ENCODE results near the gene NUP93.
"Not testable (repeated sequence)": the region's sequence is repeated elsewhere in the genome, so short reads cannot be mapped to it uniquely, and the experiment has no call there.

NUP93 gene

GRCh38 chr16:56710181-56710737 is 19.7 kb upstream of the NUP93 start:
- Histone ChIP-seq H3K36me3 (replicated peaks) (no peaks in the 10 kb centered on the region), H3K27ac (no peak overlapping the region), H3K4me3 (ENCODE audit: low read depth, low read length) (no peak overlapping the region), H3K27me3 (replicated peaks) (no peaks in the 10 kb centered on the region)
- TF ChIP-seq CTCF (IDR thresholded peaks at IDR 0.05; ENCODE audit: low read depth, low read length, missing control alignments) = no peak
- DNase-seq = no peak
- in situ Hi-C loops (cut with HindIII; ENCODE audit: low pct_ligation_motif_present, low sequenced_read_pairs) = no loop called here

GRCh38 chr16:56711862-56712261 is 18.1 kb upstream of the NUP93 start:
- TF ChIP-seq CTCF (IDR thresholded peaks at IDR 0.05; ENCODE audit: low read depth, low read length, missing control alignments) = no peak
- no peak for DNase-seq
- no peak overlapping the region for H3K4me3 ChIP-seq (ENCODE audit: low read depth, low read length)
- no peak overlapping the region for H3K27ac ChIP-seq
- H3K36me3 ChIP-seq (replicated peaks) = no peaks in the 10 kb centered on the region
- in situ Hi-C loops (cut with HindIII; ENCODE audit: low pct_ligation_motif_present, low sequenced_read_pairs) = no loop called here
- H3K27me3 ChIP-seq (replicated peaks) = no peaks in the 10 kb centered on the region

DNA sequence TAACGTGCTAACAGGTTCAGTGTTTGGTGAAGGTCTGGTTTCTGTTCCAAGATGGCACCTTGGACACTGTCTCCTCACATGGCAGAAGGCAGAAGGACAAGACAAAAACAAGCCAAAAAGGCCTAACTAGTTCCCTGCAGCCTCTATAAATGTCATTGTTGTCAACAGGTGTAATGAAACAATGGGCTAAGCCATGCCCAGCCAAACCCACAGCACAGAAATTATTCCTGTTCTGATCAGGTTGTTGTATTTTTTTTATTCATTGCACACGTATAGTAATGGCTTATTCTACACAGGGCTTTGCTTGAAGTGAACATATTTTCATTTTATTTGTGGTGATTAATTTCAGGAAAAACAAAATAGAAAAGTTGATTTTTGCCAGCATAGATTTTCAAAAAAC is 16.1 kb upstream of the NUP93 start:
- in situ Hi-C loops (cut with HindIII; ENCODE audit: low pct_ligation_motif_present, low sequenced_read_pairs) = no loop called here
- TF ChIP-seq CTCF (IDR thresholded peaks at IDR 0.05; ENCODE audit: low read depth, low read length, missing control alignments) = no peak
- no peaks in the 10 kb centered on the region for H3K36me3 ChIP-seq (replicated peaks)
- no peak overlapping the region for H3K27ac ChIP-seq
- no peak for DNase-seq
- H3K4me3 ChIP-seq (ENCODE audit: low read depth, low read length) = no peak overlapping the region
- H3K27me3 ChIP-seq (replicated peaks) = no peaks in the 10 kb centered on the region

GRCh38 chr16:56715126-56715525 is 14.8 kb upstream of the NUP93 start:
- no peak for DNase-seq
- H3K4me3 ChIP-seq (ENCODE audit: low read depth, low read length) = no peak overlapping the region
- no peaks in the 10 kb centered on the region for H3K27me3 ChIP-seq (replicated peaks)
- no peak overlapping the region for H3K27ac ChIP-seq
- H3K36me3 ChIP-seq (replicated peaks) = no peaks in the 10 kb centered on the region
- in situ Hi-C loops (cut with HindIII; ENCODE audit: low pct_ligation_motif_present, low sequenced_read_pairs) = no loop called here
- TF ChIP-seq CTCF (IDR thresholded peaks at IDR 0.05; ENCODE audit: low read depth, low read length, missing control alignments) = no peak

GRCh38 chr16:56716761-56717160 is 13.2 kb upstream of the NUP93 start:
- TF ChIP-seq CTCF (IDR thresholded peaks at IDR 0.05; ENCODE audit: low read depth, low read length, missing control alignments) = no peak
- Histone ChIP-seq H3K27ac (no peak overlapping the region), H3K4me3 (ENCODE audit: low read depth, low read length) (no peak overlapping the region), H3K36me3 (replicated peaks) (no peaks in the 10 kb centered on the region), H3K27me3 (replicated peaks) (no peaks in the 10 kb centered on the region)
- in situ Hi-C loops (cut with HindIII; ENCODE audit: low pct_ligation_motif_present, low sequenced_read_pairs) = no loop called here
- no peak for DNase-seq

- H3K27ac ChIP-seq; H3K27me3 ChIP-seq (replicated peaks); H3K4me3 ChIP-seq (ENCODE audit: low read depth, low read length); DNase-seq; in situ Hi-C loops (cut with HindIII; ENCODE audit: low pct_ligation_motif_present, low sequenced_read_pairs); H3K36me3 ChIP-seq (replicated peaks): not testable (repeated sequence)
Measured at GRCh38 chr16:56717532-56717931, 12.4 kb upstream of the NUP93 start.

Measured in brain microvascular endothelial cell (primary cell).